Neuronal stem cell (in vitro differentiated cells): ENCODE results near the gene GRIA1.

Experiments used
- DNase-seq: peaks from one replicate; pipeline ENCODE4 v3.0.0-alpha.2; 2013; ENCODE audit warnings: low spot score
- H2AFZ ChIP-seq: one replicate; pipeline ENCODE4 v1.6.1; 2013; ENCODE audit warnings: mild to moderate bottlenecking, low read length, inconsistent platforms
- H2AK5ac ChIP-seq: 2 replicates; pipeline ENCODE4 v1.6.1; 2013; ENCODE audit warnings: low read depth, mild to moderate bottlenecking, inconsistent platforms, low read length, moderate library complexity, mixed read lengths
- H2BK120ac ChIP-seq: 2 replicates; pipeline ENCODE4 v1.6.1; 2013; ENCODE audit warnings: low read depth, mild to moderate bottlenecking, inconsistent platforms, low read length, moderate library complexity, mixed read lengths
- H2BK12ac ChIP-seq: one replicate; pipeline ENCODE4 v1.6.1; 2013; ENCODE audit warnings: low read length, inconsistent platforms
- H2BK15ac ChIP-seq: 2 replicates; pipeline ENCODE4 v1.6.1; 2013; ENCODE audit warnings: mild to moderate bottlenecking, low read length, inconsistent platforms, mixed read lengths
- H2BK5ac ChIP-seq: one replicate; pipeline ENCODE4 v1.6.1; 2013; ENCODE audit warnings: inconsistent platforms, mild to moderate bottlenecking, low read length, moderate library complexity
- H3K14ac ChIP-seq: one replicate; pipeline ENCODE4 v1.6.1; 2013; ENCODE audit warnings: low read length, inconsistent platforms
- H3K18ac ChIP-seq: 2 replicates; pipeline ENCODE4 v1.6.1; 2013; ENCODE audit warnings: low read length, inconsistent platforms
- H3K23ac ChIP-seq: 2 replicates; pipeline ENCODE4 v1.6.1; 2013; ENCODE audit warnings: low read depth, mild to moderate bottlenecking, mixed read lengths, low read length, inconsistent platforms; ENCODE audit not compliant: poor library complexity
- H3K27ac ChIP-seq: replicated peaks from 3 replicates; pipeline ENCODE4 v1.5.1; 2013; ENCODE audit warnings: low read length, inconsistent platforms
- H3K27me3 ChIP-seq, 3 experiments: 2 replicates each; pipeline ENCODE4 v1.6.1; 2013; ENCODE audit warnings: low read length in 3 of 3, mild to moderate bottlenecking in 2 of 3, inconsistent platforms in 1 of 3, low read depth in 1 of 3, mixed read lengths in 1 of 3, moderate library complexity in 1 of 3; ENCODE audit not compliant: control insufficient read depth in 3 of 3, insufficient read depth in 3 of 3
- H3K36me3 ChIP-seq, 2 donors: replicated peaks in 1 of 2; 2 replicates each; pipeline ENCODE4 v1.6.1; 2013; ENCODE audit warnings: low read length in 2 of 2; ENCODE audit not compliant: control insufficient read depth in 2 of 2, insufficient read depth in 2 of 2
- H3K4ac ChIP-seq: 2 replicates; pipeline ENCODE4 v1.6.1; 2013; ENCODE audit warnings: inconsistent platforms, mild to moderate bottlenecking, low read length, moderate library complexity
- H3K4me1 ChIP-seq, 2 donors: 1 replicate in 1 of 2; 2 replicates in 1 of 2; pipeline ENCODE4 v1.6.1; 2013; ENCODE audit warnings: low read length in 2 of 2, low read depth in 1 of 2; ENCODE audit not compliant: control insufficient read depth in 2 of 2, insufficient read depth in 1 of 2
- H3K4me2 ChIP-seq: one replicate; pipeline ENCODE4 v1.6.1; 2013; ENCODE audit warnings: mild to moderate bottlenecking, low read length, inconsistent platforms; ENCODE audit not compliant: insufficient read depth, poor library complexity, severe bottlenecking
- H3K4me3 ChIP-seq, 2 donors: 2 replicates each; pipeline ENCODE4 v1.5.1; 2013; ENCODE audit warnings: low read length in 2 of 2, mild to moderate bottlenecking in 2 of 2, inconsistent platforms in 1 of 2, moderate library complexity in 1 of 2
- H3K79me1 ChIP-seq: one replicate; pipeline ENCODE4 v1.6.1; 2013; ENCODE audit warnings: low read depth, mild to moderate bottlenecking, inconsistent platforms, low read length, moderate library complexity
- H3K9ac ChIP-seq: one replicate; pipeline ENCODE4 v1.6.1; 2013; ENCODE audit warnings: mild to moderate bottlenecking, low read depth, low read length, inconsistent platforms; ENCODE audit not compliant: poor library complexity
- H3K9me3 ChIP-seq, 2 donors: replicated peaks in 1 of 2; 2 replicates each; pipeline versions ENCODE3 to v1.6.1; 2013; ENCODE audit warnings: low read length in 2 of 2, mild to moderate bottlenecking in 2 of 2, inconsistent platforms in 1 of 2, low read depth in 1 of 2, mixed read lengths in 1 of 2, moderate library complexity in 1 of 2; ENCODE audit not compliant: control insufficient read depth in 2 of 2, insufficient read depth in 1 of 2
- H4K8ac ChIP-seq: one replicate; pipeline ENCODE4 v1.6.1; 2013; ENCODE audit warnings: low read depth, mild to moderate bottlenecking, inconsistent platforms, low read length, moderate library complexity
- H4K91ac ChIP-seq: one replicate; pipeline ENCODE4 v1.6.1; 2013; ENCODE audit warnings: low read length, low read depth, mild to moderate bottlenecking, inconsistent platforms; ENCODE audit not compliant: poor library complexity
- WGBS, 2 donors: extraction: QIAGEN DNeasy Blood & Tissue Kit; methylation state at CpG; one replicate each; pipeline ENCODE4 v1.1.7; 2013; ENCODE audit warnings: missing lambda C conversion rate in 2 of 2, mixed read lengths in 1 of 2; ENCODE audit not compliant: insufficient read length in 2 of 2, insufficient replicate concordance in 1 of 2; ENCODE audit errors: extremely low coverage in 2 of 2; 5-methylcytosine and 5-hydroxymethylcytosine counted together

GRIA1 gene

GRCh38 chr5:153797484-153797883, 307.0 kb downstream of the GRIA1 start:
- Histone ChIP-seq H3K79me1 (no peaks in the 10 kb centered on the region), H3K4ac (no peak overlapping the region), H3K23ac (no peak overlapping the region), H3K14ac (no peak overlapping the region), H3K4me1 (peaks cover 2 to 17% of the 10 kb centered on the region in 2 donors), H3K18ac (no peak overlapping the region), H2BK5ac (no peak overlapping the region), H4K8ac (no peak overlapping the region), H2BK120ac (no peak overlapping the region), H3K9ac (no peak overlapping the region), H2AK5ac (no peak overlapping the region), H2BK12ac (no peak overlapping the region), H3K27ac (no peak overlapping the region), H3K36me3 (no peaks in the 10 kb centered on the region), H3K4me2 (no peak overlapping the region), H3K27me3 (no peaks in the 10 kb centered on the region), H2AFZ (no peak overlapping the region), H3K9me3 (no peaks in the 10 kb centered on the region), H3K4me3 (no peak overlapping the region), H2BK15ac (no peak overlapping the region), H4K91ac (no peak overlapping the region)
- no CpG with 5 or more reads among the region's 3 CpGs for WGBS, 2 donors
- DNase-seq: no peak

- no peak for DNase-seq
- no peaks in the 10 kb centered on the region for H3K79me1 ChIP-seq
- no peak overlapping the region for H3K23ac ChIP-seq
- H3K27me3 ChIP-seq: no peaks in the 10 kb centered on the region
- no peak overlapping the region for H3K9ac ChIP-seq
- no peak overlapping the region for H3K18ac ChIP-seq
- no peak overlapping the region for H3K4ac ChIP-seq
- H4K8ac ChIP-seq: no peak overlapping the region
- no CpG with 5 or more reads among the region's 5 CpGs for WGBS, 2 donors
- no peak overlapping the region for H2AFZ ChIP-seq
- H3K4me2 ChIP-seq: no peak overlapping the region
- H2BK120ac ChIP-seq: no peak overlapping the region
- H3K4me3 ChIP-seq: no peak overlapping the region
- no peak overlapping the region for H2BK5ac ChIP-seq
- H2BK15ac ChIP-seq: no peak overlapping the region
- no peak overlapping the region for H2BK12ac ChIP-seq
- H3K14ac ChIP-seq: no peak overlapping the region
- no peak overlapping the region for H2AK5ac ChIP-seq
- H3K27ac ChIP-seq: no peak overlapping the region
- H3K36me3 ChIP-seq: peaks cover 0 to under 1% of the 10 kb centered on the region in 2 donors
- H3K4me1 ChIP-seq: peaks cover 3 to 17% of the 10 kb centered on the region in 2 donors
- H4K91ac ChIP-seq: no peak overlapping the region
- no peaks in the 10 kb centered on the region for H3K9me3 ChIP-seq
Measured at GRCh38 chr5:153798830-153799229, 308.4 kb downstream of the GRIA1 start.

- no peaks in the 10 kb centered on the region for H3K9me3 ChIP-seq
- no peak overlapping the region for H2BK120ac ChIP-seq
- no peak overlapping the region for H2AK5ac ChIP-seq
- H3K79me1 ChIP-seq: no peaks in the 10 kb centered on the region
- no peak overlapping the region for H2BK15ac ChIP-seq
- no peak overlapping the region for H4K8ac ChIP-seq
- H4K91ac ChIP-seq: no peak overlapping the region
- no peak overlapping the region for H3K23ac ChIP-seq
- no peak overlapping the region for H3K4ac ChIP-seq
- no peak overlapping the region for H2AFZ ChIP-seq
- no peak overlapping the region for H3K4me2 ChIP-seq
- no peak overlapping the region for H3K4me3 ChIP-seq
- H3K36me3 ChIP-seq: peaks cover 0 to 6% of the 10 kb centered on the region in 2 donors
- no peak for DNase-seq
- H3K14ac ChIP-seq: no peak overlapping the region
- no peak overlapping the region for H3K27ac ChIP-seq
- H3K18ac ChIP-seq: no peak overlapping the region
- no peak overlapping the region for H3K9ac ChIP-seq
- no peak overlapping the region for H2BK5ac ChIP-seq
- peaks cover 3 to 17% of the 10 kb centered on the region in 2 donors for H3K4me1 ChIP-seq
- WGBS, 2 donors: no CpG with 5 or more reads among the region's 2 CpGs
- no peak overlapping the region for H2BK12ac ChIP-seq
- H3K27me3 ChIP-seq: no peaks in the 10 kb centered on the region
Measured at GRCh38 chr5:153799466-153799865, 309.0 kb downstream of the GRIA1 start.

GRCh38 chr5:153802050-153802821, 311.8 kb downstream of the GRIA1 start:
- Histone ChIP-seq H2BK12ac (no peak overlapping the region), H3K23ac (no peak overlapping the region), H3K14ac (no peak overlapping the region), H3K27me3 (no peaks in the 10 kb centered on the region), H3K9me3 (no peaks in the 10 kb centered on the region), H3K18ac (no peak overlapping the region), H2AK5ac (no peak overlapping the region), H3K4me2 (no peak overlapping the region), H3K36me3 (peaks cover 0 to 6% of the 10 kb centered on the region in 2 donors), H3K4me3 (no peak overlapping the region), H3K4me1 (peaks cover 8 to 20% of the 10 kb centered on the region in 2 donors), H4K8ac (no peak overlapping the region), H2BK15ac (no peak overlapping the region), H3K9ac (no peak overlapping the region), H3K27ac (no peak overlapping the region), H2AFZ (no peak overlapping the region), H3K79me1 (no peaks in the 10 kb centered on the region), H3K4ac (no peak overlapping the region), H4K91ac (no peak overlapping the region), H2BK120ac (no peak overlapping the region), H2BK5ac (no peak overlapping the region)
- no peak for DNase-seq
- no CpG with 5 or more reads among the region's 12 CpGs for WGBS, 2 donors
